ENCODE measurements around the gene DRGX. TPM values are rescaled to one million over a fixed set of nuclear protein-coding genes. Genes with fewer than 3 reads are reported as not detected.

DRGX gene
- total and polyA plus RNA-seq, 9 donors, result not detected

DNA sequence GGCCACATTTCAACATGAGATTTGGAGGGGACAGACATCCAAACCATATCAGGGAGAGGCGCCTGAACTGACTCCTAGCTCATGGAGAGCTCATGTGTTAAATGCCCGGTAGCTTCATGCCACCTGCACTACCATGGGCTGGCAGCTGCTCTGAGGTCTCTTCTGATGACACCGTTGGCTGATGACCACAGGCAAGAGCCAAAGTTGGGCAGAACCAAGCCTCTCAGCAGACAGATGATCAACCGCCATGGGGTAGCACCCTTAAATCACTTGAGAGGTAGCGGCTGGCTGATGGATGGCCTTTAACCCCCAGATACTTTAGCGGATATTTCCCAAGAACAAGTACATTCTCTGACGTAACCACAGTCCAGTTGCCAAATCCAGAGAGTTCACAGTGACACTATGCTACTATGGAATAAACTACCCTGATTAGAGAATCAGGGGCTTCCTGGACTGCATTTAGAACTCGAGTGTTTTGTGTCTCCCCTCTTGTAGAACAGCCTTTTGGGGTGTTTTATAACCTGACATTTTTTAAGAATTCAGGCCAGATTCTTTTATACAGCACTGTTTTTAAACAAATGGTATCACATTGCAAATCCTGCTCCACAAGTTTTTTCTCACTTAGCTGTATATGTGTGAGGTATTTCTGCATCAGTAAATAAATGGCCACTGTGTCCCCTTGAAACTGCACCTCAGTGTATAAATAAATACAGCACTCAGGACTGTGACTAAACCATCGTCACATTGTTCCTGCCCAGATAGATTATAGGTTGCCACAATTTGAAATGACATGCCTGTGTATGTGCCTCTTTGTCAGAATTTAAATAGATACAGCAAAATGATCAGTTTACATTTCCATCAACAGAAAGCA lies 30.8 kb upstream of the DRGX start:
- WGBS, 3 donors, result 81 to 83% (median 82%) methylated on average over 9 of the region's 9 CpGs
- H3K27ac ChIP-seq, result no peak overlapping the region
- H3K4me3 ChIP-seq, result no peak overlapping the region
- no peaks in the 10 kb centered on the region for H3K36me3 ChIP-seq
- no peaks in the 10 kb centered on the region for H3K4me1 ChIP-seq (ENCODE audit: insufficient read depth)
- peaks cover 0 to 3% of the 10 kb centered on the region in 2 donors for H3K9me3 ChIP-seq
- intact Hi-C loops (cut with DNase I), result no loop called here
- H3K27me3 ChIP-seq, result no peaks in the 10 kb centered on the region
- TF ChIP-seq POLR2A (IDR thresholded peaks at IDR 0.05) (no peak), EP300 (IDR thresholded peaks at IDR 0.05) (no peak)
- no peak for DNase-seq

GRCh38 chr10:49419005-49419404 lies 23.1 kb upstream of the DRGX start:
- DNase-seq, result no peak
- H3K9me3 ChIP-seq, result no peaks in the 10 kb centered on the region
- no peaks in the 10 kb centered on the region for H3K4me1 ChIP-seq (ENCODE audit: insufficient read depth)
- H3K27me3 ChIP-seq, result no peaks in the 10 kb centered on the region
- TF ChIP-seq EP300 (IDR thresholded peaks at IDR 0.05) (no peak), POLR2A (IDR thresholded peaks at IDR 0.05) (no peak), CTCF (IDR thresholded peaks at IDR 0.05) (no peak)
- H3K4me3 ChIP-seq, result no peak overlapping the region
- H3K27ac ChIP-seq, result no peak overlapping the region
- WGBS, 3 donors, result 57 to 67% (median 59%) methylated on average over 7 of the region's 7 CpGs
- intact Hi-C loops (cut with DNase I), result no loop called here
- H3K36me3 ChIP-seq, result no peaks in the 10 kb centered on the region

DNA sequence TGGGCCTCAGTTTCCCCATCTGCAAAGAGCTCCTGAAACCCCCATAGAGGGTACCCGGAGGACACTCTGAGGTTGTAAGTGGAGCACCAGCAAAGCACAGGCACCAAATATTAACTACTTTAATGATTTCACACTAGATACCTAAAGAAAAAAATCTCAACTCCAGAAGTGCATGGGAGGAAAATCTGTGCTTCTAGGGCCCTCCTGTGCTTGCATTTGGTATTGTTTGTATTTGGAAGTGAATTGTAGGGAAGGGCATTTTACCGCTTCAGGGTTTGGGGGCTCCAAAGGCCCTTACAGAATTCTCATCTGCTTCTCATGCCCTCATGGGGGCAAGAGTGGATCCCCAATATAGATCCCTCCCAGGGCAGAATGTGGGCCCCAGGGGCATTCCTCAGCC lies 22.4 kb upstream of the DRGX start:
- Histone ChIP-seq H3K4me1 (ENCODE audit: insufficient read depth) (no peaks in the 10 kb centered on the region), H3K4me3 (no peak overlapping the region), H3K9me3 (no peaks in the 10 kb centered on the region), H3K36me3 (no peaks in the 10 kb centered on the region), H3K27me3 (no peaks in the 10 kb centered on the region), H3K27ac (no peak overlapping the region)
- no peak for DNase-seq
- no peak for TF ChIP-seq POLR2A (IDR thresholded peaks at IDR 0.05)
- no peak for TF ChIP-seq CTCF (IDR thresholded peaks at IDR 0.05)
- TF ChIP-seq EP300 (IDR thresholded peaks at IDR 0.05), result no peak
- 76 to 87% (median 85%) methylated on average over 2 of the region's 2 CpGs for WGBS, 3 donors
- intact Hi-C loops (cut with DNase I), result no loop called here

GRCh38 chr10:49418053-49418326 lies 22.1 kb upstream of the DRGX start:
- no peak for DNase-seq
- TF ChIP-seq CTCF (IDR thresholded peaks at IDR 0.05) (no peak), POLR2A (IDR thresholded peaks at IDR 0.05) (no peak), EP300 (IDR thresholded peaks at IDR 0.05) (no peak)
- H3K4me1 ChIP-seq (ENCODE audit: insufficient read depth), result no peaks in the 10 kb centered on the region
- H3K4me3 ChIP-seq, result no peak overlapping the region
- intact Hi-C loops (cut with DNase I), result no loop called here
- H3K27me3 ChIP-seq, result no peaks in the 10 kb centered on the region
- WGBS, 3 donors, result 73 to 79% (median 76%) methylated on average over 4 to 6 of the region's 6 CpGs
- no peaks in the 10 kb centered on the region for H3K9me3 ChIP-seq
- no peak overlapping the region for H3K27ac ChIP-seq
- H3K36me3 ChIP-seq, result no peaks in the 10 kb centered on the region

GRCh38 chr10:49417311-49418052 lies 21.6 kb upstream of the DRGX start:
- Histone ChIP-seq H3K27me3 (no peaks in the 10 kb centered on the region), H3K27ac (no peak overlapping the region), H3K9me3 (no peaks in the 10 kb centered on the region), H3K4me1 (ENCODE audit: insufficient read depth) (no peaks in the 10 kb centered on the region), H3K4me3 (no peak overlapping the region), H3K36me3 (no peaks in the 10 kb centered on the region)
- TF ChIP-seq EP300 (IDR thresholded peaks at IDR 0.05) (no peak), CTCF (IDR thresholded peaks at IDR 0.05) (no peak)
- 73 to 77% (median 75%) methylated on average over 28 to 29 of the region's 29 CpGs for WGBS, 3 donors
- intact Hi-C loops (cut with DNase I), result no loop called here
- no peak for DNase-seq
